HG03520 (cell line): ENCODE data around the gene PBRM1.
"Not testable (repeated sequence)": the region's sequence is repeated elsewhere in the genome, so short reads cannot be mapped to it uniquely, and the experiment has no call there.

Experiments
- ATAC-seq: cut with Tn5 transposase; IDR thresholded peaks from one replicate; pipeline ENCODE4 v1.9.1; 2021; ENCODE audit warnings: mild to moderate bottlenecking, moderate library complexity; ENCODE audit not compliant: unreplicated experiment

The PBRM1 gene

GRCh38 chr3:52536369-52537164, 149.1 kb downstream of the PBRM1 start, which contains the start of gene UQCC5:
Gene UQCC5, plus strand, starts transcription at chr3:52536605. Its CDS starts 151 bp downstream, at chr3:52536756.
- peak; percentile 79 for ATAC-seq

- ATAC-seq = no peak
Measured at GRCh38 chr3:52536112-52536368, 149.7 kb downstream of the PBRM1 start.

- no peak for ATAC-seq
Measured at GRCh38 chr3:52535411-52536111, 150.2 kb downstream of the PBRM1 start.

DNA sequence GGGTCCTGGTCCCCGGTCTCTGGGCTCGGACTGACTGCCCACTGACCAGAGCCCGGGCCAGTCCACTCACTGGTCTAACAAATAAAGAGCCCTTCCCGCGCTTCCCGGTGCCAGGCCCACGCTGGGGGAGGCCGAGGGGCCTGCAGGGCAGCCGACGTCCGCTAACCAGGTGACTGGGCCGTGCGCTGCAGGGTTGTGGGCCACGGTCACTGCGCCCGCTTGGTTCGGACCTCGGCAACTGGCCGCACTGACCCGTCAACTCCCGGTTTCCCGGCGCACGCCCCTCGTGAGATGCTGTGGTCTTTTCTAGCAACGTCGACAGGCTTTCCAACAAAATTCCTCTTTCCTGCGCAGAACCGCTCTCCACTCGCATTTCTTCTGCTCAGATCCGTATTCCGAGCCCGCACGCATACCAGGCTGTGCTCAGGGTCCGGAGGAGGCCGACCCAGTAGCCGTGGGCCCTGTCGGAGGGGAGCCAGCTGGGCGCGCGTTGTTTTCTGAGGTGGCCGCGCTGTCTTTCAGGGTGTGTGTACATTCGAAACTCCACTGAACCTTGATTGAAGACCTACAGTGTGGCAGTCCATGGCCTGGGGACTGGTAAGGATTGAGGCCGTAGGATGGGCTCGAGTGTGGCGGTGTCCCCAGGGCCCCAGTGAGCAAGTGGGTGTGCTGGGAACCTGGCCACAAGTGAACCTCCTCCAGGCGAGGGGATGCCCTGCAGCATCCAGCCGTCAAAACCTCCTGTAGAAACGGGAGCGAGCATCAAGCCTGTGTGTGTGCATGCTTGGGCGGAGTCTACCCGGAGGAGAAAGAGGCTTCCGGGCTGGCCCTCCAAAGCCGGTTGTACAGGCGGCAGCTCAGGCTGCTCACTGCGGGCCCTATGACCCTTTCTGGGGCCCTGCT, 151.2 kb downstream of the PBRM1 start:
- no peak for ATAC-seq

DNA sequence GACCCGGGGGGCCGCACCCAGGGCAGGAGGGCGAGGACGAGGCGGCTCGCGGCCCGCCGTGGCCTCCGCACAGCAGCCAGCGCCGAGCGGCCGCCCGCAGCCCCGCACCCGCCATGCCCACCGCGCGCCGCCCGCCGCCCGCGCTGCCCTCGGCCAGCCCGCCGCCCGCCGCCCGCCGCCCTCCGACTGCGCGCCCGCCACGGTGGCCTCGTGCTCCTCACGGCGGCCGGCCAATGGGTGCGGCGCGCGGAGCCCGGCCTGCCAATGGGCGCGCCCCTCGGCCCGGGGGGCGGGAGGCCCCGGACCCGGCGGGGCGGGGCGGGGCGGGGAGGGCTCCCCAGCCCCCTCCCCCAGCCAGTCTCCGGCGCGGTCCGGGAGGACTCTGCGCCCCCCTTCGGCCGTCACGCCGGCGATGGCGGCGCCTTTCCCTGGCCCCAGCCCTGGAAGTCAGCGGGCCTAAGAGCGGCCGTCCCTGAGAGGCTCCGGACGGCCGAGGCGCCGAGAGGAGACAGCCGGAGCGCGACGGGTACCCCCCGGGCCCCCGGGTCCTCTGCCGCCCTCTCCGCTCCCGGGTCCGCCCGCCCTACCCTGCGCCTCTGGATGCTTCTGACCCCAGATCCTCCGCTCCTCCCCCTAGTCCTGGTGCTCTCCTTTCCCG, 152.0 kb downstream of the PBRM1 start, which contains the start of gene NT5DC2:
Gene NT5DC2, minus strand, starts transcription at position 235 of the 658 bp plus-strand sequence. Its CDS starts 120 bp downstream, at position 115.
- no peak for ATAC-seq

DNA sequence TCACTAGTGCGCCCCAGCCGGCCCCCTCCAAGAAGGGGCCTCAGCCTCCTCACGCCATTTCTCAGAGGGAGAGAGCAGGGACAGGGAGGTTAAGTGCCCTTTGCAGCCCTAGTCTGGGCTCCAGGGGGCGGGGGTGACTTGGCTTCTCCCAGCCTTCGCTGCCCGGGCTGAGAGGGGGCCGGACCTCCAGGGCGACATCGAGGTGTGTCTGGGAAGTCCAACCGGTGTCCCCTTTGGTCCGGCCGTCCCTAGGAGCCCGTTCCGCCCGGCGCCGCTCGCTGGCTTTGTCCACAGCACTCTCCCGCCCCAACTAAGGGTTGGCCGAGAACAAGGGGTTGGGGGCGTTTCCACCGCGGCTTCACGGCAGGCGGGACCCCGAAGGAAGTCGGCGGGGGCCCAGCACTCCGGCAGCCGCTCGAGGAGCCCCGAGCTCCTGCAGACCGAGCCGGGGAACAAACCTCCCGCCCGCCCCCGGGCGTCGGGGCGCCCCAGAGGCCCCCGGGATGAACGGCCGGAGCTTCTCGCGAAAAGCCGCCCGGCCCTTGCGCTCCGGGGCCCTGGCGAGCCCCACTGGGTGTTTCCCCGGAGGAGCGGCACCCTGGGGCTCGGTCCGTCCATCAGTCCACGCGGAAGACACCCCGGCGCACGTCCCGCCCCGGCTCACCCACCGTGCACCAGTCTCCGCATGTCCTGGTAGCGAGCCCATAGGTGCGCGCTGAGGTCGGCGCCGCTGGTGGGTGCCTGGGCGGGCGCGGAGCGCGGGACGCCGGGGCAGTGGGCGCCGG, 152.7 kb downstream of the PBRM1 start:
- ATAC-seq = no peak

DNA sequence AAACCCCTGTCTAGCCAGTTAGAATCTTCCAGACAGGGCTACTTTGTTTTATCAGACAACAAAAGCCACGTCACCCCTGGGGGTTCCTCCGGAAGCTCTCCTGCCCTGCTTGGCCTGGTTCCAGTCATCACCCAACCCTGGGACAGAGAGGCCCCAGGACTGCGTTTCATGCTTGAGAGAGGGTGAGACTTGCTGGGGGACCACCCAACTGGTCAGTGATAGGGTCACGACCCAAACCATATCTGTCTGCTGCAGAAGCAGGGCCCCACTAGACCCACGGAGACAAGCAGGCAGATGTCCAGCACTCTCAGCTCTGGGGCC, 153.2 kb downstream of the PBRM1 start:
- no peak for ATAC-seq

GRCh38 chr3:52531860-52532516, 153.7 kb downstream of the PBRM1 start:
- no peak for ATAC-seq

- no peak for ATAC-seq
Measured at GRCh38 chr3:52530918-52531826, 154.5 kb downstream of the PBRM1 start.

DNA sequence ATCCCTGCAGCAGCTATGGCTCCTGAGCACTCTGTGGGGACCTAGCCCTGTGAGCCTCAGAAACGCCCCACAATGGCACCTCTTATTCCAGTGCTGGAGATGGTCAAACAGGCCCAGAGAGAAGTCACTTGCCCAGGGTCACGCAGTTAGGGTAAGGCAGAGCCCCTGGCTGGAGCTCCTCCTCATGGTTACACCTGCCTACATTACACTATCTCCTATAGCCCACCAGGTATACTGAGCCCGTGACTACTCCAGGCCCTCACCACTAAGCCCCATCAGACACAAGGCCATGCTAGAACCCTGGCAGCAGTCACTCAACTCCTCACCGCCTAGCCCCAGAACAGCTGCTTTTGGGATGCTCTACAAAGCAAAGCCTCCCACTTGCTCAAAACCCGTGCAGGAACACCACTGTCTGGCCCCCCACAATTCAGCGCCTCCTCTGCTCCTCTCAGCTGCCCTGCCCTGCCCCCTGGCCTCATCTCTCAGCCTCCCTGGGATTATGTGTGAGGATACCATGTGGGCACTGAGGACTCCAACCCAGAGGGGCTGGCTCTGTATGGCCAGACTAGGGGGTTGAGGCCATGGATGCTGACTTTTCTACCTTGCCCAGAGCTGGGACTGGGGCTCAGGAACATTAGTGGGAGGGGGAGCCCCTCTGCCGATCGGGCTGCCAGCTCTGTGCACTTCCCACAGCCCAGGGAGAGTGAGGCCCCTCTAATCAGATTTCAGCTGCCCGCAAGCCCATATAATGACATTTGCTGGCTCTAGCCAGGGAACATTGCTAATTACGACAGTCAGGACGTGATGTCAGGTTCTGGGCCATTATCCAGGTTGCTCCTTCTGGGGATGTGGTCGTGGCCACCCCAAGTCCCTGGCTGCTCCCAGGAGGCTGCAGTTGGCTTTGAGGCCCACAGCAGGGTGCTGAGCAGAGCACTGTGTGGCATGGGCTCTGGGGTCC, 156.1 kb downstream of the PBRM1 start:
- ATAC-seq = no peak

GRCh38 chr3:52528586-52529375, 156.9 kb downstream of the PBRM1 start:
- ATAC-seq = no peak

DNA sequence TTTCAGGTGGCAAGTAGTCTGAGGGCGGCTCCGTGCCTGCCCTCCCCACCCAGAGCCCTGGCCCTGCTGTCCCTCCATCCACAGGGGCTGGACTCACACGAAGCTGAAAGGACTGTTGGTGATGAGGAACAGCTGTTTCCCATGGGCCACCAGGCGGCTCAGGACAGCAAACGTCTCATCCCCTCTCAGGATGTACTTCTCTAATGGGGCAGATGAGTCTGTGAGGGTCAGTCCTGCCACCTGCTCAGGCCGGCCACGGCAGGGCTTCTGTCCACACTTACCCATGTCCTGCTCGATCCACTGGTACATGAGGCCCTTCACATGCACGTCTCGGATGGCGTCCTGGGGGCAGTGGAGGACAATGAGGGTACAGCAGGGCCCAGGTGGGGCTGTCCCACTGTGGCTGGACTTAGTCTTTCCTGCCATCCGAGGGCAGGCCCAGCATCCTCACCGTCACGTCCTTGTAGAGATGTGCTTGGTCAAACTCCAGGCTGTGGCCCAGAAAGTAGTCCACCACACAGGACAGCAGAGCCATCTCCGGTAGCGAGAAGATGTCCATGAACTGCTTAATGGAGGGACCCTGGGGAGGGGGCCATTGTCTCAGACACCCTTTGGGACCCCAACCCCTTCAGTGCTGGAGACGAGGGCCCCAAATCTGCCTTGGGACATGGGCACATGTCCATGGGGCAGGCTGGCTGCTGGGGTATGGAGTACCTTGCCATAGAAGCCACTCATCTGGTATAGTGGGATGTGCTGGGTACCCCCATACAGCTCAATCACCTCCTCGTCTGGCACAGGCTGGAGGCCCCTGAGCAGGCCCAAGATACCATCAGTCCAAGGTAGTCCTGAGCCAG, 157.8 kb downstream of the PBRM1 start:
- ATAC-seq = no peak

- no peak for ATAC-seq
Measured at GRCh38 chr3:52527039-52527731, 158.5 kb downstream of the PBRM1 start.

GRCh38 chr3:52526671-52527038, 159.1 kb downstream of the PBRM1 start:
- ATAC-seq = not testable (repeated sequence)
